Stimulated activated CD4-positive, alpha-beta T cell treated with anti-CD3 and anti-CD28 coated beads, Interleukin-1b, Interleukin-23, amount 100 ng/mL, for 24 hours (primary cell): ENCODE data around the gene CMC2.

Experiments
- DNase-seq, 4 experiments: peaks; one replicate each; pipeline ENCODE4 v3.0.0-alpha.2; 2020; ENCODE audit warnings: low read depth in 4 of 4, low spot score in 1 of 4

CMC2 gene

DNA sequence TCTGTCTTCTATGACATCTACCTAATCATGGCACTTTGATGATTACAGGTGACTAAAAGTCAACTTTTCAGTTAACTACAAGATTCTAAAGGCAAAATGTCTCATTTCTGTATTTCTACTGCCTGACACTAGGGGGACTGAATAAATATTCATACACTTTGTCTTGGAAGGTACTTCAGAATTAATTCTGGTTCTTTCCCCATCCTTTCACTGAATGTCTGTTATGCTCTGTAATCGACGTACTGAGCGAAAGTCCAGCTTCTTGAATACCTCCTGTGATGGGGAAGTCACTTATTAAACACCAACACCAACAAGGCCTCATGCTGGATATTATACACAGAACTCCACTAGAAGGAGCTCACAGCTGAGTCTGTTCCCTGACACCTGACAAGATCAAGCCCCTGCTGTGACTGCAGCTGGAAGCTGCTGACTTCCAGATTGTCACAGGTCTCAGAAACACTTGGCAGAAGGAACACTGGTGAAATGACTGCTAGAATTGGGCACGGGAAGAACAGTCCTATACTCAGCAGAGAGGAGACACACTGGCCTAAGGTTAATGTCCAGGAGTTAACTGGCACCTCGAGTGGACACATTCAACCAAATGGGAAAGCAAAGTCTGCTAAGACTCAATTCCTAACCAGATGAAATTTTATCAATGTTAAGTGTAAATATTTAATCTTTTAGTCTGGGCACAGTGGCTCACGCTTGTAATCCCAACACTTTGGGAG lies 31.9 kb downstream of the CMC2 start:
- no peak for DNase-seq

DNA sequence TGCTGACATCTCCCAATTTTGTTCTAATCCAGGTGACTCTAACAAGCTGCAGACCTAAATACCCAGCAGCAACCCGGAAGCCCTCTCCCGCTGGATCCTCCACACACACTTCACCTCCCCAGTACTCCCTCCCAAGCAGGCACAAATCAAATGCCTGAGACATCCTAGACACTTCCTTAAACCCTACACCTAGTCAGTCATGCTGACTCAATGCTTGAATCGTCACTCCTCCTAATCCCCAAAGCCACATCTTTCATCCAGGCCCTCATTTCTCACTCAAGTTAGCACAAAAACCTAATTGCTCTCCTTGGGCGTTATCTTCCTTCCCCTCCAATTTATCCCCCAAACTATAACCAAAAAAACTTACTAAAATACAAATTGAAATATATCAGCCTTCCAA lies 32.7 kb downstream of the CMC2 start:
- no peak for DNase-seq

DNA sequence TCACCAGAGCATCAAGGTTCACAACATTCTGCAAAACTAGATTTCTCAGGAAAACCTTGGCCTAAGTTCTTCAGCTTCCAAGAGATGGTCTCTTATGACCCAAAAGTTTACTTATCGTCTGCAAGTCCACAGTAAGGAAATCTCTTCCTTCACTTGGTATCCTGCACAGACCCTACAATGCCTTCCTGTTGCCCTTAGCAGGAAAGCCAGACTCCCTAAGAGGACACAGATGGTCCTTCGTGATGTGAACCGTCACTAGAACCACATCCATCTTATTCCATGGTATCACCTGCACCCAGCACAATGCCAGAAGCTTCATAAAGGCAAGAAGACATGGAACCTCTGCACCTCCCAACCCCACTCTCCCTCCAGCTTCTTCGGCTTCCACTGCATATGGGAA lies 34.1 kb downstream of the CMC2 start:
- no peak for DNase-seq

- no peak for DNase-seq
These were observed 34.9 kb downstream of the CMC2 start for GRCh38 chr16:80971819-80972218.

DNA sequence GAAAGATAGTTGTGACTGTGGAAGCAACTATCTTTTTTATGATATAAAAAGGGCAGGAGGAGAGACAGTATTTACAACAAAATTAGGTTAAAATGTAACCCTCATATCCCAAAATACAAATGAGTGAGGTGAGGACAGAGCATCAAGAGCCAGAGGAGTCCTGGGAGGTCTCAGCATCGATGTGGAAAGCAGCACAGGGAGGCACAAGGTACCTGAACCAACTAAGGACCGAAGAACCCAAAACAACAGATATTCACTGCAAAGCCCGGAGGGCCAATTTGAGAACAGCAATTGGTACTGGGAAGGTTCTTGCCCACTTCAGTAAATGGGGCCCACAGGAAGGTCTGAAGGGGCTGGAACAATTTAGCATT lies 37.6 kb downstream of the CMC2 start:
- no peak for DNase-seq

DNA sequence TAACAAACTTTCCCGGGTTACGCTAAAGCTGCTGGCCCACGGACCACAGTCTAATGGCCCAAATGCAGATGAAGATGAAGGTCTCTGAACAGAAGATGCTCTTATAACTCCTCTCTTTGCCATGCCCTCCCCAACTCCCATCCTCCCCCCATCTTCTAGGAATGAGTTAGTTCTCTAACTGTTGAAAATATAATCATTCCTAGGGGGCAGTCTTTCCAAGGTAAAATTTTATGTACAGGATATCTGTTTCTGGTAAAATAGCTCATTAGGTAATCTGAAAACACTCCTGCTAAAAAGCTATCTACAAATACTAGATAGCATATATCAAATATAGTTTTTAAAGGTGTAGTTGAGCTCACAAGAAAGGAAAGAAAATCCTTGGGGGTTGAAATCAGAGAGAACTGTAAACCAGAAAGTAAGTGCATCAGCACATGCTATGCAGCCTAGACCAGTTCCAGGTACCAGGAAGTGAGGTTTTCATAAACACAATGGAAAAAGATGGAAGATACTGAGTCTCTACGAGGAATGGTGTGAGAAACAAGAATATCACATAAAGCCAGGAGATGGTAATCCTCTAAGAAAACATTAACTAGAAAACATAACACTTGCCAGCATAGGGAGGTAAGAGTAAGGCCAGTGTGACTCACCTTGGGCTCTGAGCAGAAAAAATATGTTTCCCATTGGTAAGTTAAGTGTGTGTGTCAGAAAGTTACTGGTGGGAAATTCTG lies 38.1 kb downstream of the CMC2 start:
- DNase-seq, result no peak

DNA sequence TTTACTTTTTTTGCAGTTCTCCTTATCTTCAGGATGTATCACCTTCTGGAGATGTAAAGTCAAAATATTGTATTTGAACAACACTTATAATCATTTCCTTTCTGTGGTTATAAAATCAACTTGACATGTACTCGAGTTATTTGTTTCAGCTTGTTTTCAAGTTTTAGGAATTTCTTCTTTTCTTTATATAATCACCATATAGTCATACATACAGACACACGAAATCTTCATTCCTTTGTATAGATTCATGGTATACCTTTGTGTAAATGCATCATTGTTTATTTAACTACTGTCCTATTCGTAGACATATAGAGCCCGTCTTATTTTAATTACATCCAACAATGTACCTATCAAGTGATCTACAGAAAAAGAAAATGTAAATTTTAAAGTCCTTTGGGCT lies 40.1 kb downstream of the CMC2 start:
- no peak for DNase-seq

GRCh38 chr16:80964351-80964750 lies 42.3 kb downstream of the CMC2 start:
- no peak for DNase-seq

DNA sequence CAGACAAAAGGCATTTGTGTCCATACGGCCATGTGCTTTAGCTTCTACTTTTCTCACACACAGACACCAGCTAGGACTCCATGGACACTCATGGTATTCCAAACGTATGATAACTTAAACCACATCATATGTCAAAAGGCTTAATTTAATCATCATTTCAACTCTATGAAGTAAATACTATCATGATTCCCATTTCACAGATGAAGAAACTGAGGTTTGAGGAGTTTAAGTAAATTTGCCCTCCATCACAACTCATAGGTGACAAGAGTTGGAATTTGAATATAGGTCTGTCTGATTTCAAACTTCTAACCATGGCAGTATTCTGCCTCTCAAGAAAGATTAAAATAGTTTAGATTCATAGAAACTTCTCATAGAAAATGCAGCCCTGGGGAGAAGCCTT lies 43.8 kb downstream of the CMC2 start:
- DNase-seq, result no peak

- DNase-seq, result no peak
These were observed 48.4 kb downstream of the CMC2 start for GRCh38 chr16:80958284-80958683.

DNA sequence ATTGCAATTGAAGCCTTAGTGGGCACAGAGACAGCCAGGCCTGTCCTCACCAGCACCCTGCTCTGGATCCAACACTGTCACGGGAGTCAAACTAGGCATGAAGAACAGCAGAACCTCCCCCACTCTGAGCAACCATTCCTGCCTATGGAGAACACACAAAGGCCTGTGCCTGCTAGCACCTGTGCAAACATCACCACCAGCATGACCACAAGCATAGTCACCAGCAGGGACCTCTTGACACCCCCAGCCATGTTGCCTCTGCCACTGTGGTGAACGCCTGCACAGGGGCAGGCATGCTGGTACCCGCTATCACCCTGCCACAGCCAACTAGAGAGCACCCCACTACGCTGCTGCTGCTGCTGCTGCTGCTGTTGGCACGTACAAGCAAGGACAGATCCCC lies 51.7 kb downstream of the CMC2 start:
- DNase-seq, result no peak

DNA sequence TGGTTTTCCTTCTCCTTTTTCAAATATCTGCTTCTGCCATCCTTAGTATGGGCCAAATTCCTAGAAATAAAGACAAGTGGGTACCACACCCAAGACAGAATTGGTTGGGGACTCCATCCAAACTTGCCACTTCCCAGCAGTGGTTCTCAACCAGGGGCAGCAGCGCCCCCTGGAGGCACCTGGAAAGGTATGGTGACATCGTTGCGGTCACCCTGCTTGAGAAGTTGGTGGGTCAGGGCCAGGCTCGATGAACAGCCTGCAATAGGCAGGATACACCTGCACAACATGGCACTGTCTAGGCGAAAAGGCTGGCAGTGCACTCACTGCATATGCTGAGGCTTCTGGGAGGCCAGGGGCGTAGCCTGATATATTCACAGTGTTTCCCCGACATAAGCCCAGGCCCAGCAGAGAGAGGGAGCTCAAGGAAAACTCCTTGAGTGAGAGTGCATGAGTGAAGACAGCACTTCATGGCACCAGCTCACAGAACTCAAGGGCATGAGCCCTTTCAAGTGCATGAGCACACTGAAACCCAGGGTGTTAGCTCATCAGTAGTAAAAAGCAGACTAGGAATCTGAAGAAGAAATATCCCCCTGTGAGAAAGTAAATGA lies 57.7 kb downstream of the CMC2 start:
- DNase-seq, result peak in 1 of 4 experiments; percentile 20

GRCh38 chr16:80947708-80948625 lies 58.7 kb downstream of the CMC2 start:
- no peak for DNase-seq

- no peak for DNase-seq
These were observed 59.4 kb downstream of the CMC2 start for GRCh38 chr16:80947239-80947638.

GRCh38 chr16:80946481-80946880 lies 60.2 kb downstream of the CMC2 start:
- no peak for DNase-seq

DNA sequence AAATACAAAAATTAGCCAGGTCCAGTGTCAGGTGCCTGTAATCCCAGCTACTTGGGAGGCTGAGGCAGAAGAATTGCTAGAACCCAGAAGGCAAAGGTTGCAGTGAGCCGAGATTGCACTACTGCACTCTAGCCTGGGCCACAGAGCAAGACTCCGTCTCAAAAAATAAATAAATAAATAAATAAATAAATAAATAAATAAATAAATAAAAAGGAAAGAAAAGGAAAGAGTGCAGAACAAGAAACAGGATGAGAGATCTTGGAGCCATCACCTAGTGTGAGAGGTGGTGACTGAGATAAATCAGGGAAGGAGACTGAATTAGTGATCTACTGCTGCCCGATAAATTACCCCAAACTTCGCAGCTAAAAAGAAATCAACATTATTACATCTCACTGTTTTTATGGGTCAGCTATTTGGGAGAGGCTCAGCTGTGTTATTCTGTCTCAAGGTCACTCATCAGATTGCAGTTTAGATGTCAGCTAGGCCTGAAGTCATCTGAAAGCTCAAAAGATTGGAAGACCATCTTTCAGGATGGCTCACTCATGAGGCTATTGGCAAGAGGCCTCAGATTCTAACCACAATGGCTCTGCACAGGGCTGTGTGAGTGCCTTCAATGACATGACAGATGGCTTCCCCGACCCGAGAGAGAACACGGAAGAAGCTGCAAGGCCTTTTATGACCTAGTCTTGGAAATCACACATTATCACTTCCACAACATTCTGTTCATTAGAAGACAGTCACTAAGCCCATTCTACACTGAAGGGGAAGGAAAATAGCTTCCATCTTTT lies 66.4 kb downstream of the CMC2 start:
- no peak for DNase-seq

DNA sequence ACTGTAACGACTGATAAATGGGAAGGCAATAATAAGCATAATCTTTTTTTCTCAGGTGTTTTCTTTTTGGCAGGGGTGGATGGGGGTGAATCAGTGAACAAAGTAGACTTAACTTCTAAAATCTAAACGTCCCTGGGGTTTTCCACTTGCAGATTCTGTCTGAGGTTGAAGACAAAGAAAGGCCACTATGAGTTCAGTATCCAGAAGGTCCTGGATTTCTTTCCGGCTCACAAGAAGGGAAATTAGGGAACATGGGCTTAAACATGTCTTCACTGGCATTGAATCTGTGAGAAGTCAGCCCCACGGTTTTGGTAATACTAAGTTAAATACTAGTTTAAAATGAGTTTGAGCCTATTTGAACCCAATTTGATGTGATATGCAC lies 67.8 kb downstream of the CMC2 start:
- DNase-seq, result no peak

DNA sequence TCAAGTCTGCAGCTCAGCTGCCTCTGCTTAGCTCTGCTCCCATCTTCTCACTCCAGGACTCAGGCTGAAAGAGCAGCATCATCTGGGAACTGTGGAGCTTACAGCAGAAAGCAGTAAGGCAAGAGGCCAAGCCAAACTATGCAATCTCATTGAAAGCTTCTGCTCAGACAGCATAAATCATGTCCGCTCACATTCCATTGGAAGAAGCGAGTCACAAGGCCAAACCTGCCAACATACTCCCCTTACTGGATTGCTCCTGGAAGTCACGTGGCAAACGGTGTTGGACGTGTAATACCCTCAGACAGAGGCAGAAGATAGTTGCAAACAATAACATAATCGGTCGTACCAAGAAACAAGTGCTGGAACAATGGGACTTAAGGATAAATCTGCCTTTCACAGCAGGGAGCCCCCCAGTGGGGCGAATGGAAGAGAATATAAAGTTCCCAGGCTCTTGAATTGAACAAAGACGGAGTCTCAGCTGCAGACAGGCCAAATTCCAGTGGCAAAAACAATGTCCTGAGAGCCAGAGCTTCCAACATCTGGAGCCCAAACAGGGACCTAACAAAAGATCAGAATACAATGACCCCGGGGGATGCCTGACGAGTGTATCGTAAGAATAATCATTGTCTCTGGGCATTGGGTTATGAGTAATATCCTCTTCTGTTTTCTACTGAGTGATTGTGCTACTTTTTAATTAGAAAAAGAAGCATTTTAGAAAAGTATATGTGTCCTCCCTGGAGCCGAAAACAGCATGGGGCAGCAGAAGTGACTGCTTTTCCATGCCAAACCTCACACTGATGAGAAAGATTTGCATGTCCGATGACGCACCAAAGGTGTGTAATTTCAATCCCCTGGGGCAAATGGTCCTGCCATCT lies 68.4 kb downstream of the CMC2 start:
- no peak for DNase-seq

DNA sequence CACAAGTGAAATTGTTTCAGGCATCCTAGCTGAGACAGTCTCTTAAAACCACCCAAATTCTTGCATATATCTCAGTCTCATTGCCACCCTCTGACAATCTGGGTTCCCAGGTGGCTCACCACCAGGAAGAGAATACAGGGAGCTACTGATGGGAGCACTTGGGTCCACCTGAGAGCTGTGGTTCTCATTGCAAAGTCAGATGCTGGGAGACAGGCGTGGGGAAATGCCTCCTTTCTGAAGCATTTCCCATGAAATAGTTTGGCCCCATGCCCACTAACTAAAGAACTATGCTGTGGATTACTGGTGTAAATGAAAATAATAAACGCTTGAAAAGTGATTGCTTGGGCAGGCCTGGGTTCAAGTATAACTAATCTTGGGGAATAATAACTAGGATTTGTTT lies 70.3 kb downstream of the CMC2 start:
- no peak for DNase-seq

- DNase-seq, result no peak
These were observed 71.0 kb downstream of the CMC2 start for GRCh38 chr16:80935691-80936090.
